RWPE2 (cell line): ENCODE data around the gene PIM1.

ENCODE experiments used
- ATAC-seq: fragments of 200-7000 bp; cut with Tn5 transposase; 3 replicates; pipeline ENCODE4 v1.9.1; 2021; ENCODE audit warnings: low read depth
- DNase-seq: peaks from one replicate; pipeline ENCODE4 v3.0.0-alpha.2; 2020; ENCODE audit warnings: low spot score
- H3K27ac ChIP-seq: fragments of 450-650 bp; 2 replicates; pipeline ENCODE4 v1.5.1; 2017; ENCODE audit warnings: mild to moderate bottlenecking; ENCODE audit not compliant: poor library complexity, severe bottlenecking
- H3K27me3 ChIP-seq: fragments of 250-450 bp; sonication (Bioruptor Pico); 2 replicates; pipeline ENCODE4 v1.5.1; 2021; ENCODE audit warnings: mild to moderate bottlenecking, moderate library complexity; ENCODE audit not compliant: insufficient read depth, poor library complexity, severe bottlenecking
- H3K36me3 ChIP-seq: fragments of 250-450 bp; sonication (Bioruptor Pico); 2 replicates; pipeline ENCODE4 v1.5.1; 2020; ENCODE audit warnings: low read depth, mild to moderate bottlenecking, moderate library complexity
- H3K4me1 ChIP-seq: fragments of 250-450 bp; sonication (Bioruptor Pico); 2 replicates; pipeline ENCODE4 v1.5.1; 2021; ENCODE audit warnings: mild to moderate bottlenecking, moderate library complexity; ENCODE audit not compliant: insufficient read depth, poor library complexity, severe bottlenecking
- H3K4me3 ChIP-seq: fragments of 250-450 bp; sonication (Bioruptor Pico); 2 replicates; pipeline ENCODE4 v1.5.1; 2021; ENCODE audit warnings: mild to moderate bottlenecking, moderate library complexity; ENCODE audit not compliant: severe bottlenecking
- H3K9me3 ChIP-seq: fragments of 250-450 bp; sonication (Bioruptor Pico); 2 replicates; pipeline ENCODE4 v1.5.1; 2021; ENCODE audit warnings: mild to moderate bottlenecking, moderate library complexity; ENCODE audit not compliant: severe bottlenecking
- TF ChIP-seq, protein P1 (sequence below): fragments of 450-650 bp; IDR thresholded peaks from one replicate; pipeline ENCODE4 v1.5.1; 2017; ENCODE audit warnings: mild to moderate bottlenecking, moderate library complexity; ENCODE audit not compliant: poor library complexity, severe bottlenecking

Gene PIM1

DNA sequence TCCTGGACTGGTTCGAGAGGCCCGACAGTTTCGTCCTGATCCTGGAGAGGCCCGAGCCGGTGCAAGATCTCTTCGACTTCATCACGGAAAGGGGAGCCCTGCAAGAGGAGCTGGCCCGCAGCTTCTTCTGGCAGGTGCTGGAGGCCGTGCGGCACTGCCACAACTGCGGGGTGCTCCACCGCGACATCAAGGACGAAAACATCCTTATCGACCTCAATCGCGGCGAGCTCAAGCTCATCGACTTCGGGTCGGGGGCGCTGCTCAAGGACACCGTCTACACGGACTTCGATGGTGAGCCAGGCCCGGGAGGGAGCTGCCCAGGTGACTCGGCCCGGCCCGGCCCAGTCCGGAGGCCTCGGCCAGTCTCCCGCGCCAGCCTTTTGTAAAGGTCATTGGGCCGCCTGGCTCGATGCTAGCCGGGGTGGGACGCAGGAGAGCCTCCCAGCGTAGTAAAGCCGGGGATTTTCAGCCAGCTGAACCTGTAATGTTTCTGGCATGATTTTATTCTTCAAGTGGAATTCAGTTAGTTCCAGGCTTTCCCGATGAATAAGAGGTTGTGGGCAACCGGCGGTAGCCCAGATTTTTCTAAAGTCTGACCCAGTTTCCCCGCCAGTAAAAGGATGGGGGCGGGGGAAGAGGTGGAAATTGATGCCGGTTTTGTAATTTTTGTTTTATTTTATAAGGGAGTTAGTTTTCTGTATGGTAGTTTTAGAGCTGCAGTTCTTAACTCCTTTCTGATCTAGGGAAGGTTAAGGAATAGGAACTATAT lies 1.4 kb downstream of the PIM1 start:
- H3K4me3 ChIP-seq: peak overlapping the region; percentile 79
- DNase-seq (peak; percentile 59), ATAC-seq (no peak)
- peaks cover 49% of the 10 kb centered on the region for H3K36me3 ChIP-seq
- H3K4me1 ChIP-seq: peaks cover 9% of the 10 kb centered on the region
- H3K9me3 ChIP-seq: no peaks in the 10 kb centered on the region
- no peaks in the 10 kb centered on the region for H3K27me3 ChIP-seq
- H3K27ac ChIP-seq: peak overlapping the region; percentile 80
- TF ChIP-seq, protein P1, sequence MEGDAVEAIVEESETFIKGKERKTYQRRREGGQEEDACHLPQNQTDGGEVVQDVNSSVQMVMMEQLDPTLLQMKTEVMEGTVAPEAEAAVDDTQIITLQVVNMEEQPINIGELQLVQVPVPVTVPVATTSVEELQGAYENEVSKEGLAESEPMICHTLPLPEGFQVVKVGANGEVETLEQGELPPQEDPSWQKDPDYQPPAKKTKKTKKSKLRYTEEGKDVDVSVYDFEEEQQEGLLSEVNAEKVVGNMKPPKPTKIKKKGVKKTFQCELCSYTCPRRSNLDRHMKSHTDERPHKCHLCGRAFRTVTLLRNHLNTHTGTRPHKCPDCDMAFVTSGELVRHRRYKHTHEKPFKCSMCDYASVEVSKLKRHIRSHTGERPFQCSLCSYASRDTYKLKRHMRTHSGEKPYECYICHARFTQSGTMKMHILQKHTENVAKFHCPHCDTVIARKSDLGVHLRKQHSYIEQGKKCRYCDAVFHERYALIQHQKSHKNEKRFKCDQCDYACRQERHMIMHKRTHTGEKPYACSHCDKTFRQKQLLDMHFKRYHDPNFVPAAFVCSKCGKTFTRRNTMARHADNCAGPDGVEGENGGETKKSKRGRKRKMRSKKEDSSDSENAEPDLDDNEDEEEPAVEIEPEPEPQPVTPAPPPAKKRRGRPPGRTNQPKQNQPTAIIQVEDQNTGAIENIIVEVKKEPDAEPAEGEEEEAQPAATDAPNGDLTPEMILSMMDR: no peak

GRCh38 chr6:37171970-37172812 lies 2.2 kb downstream of the PIM1 start:
- no peaks in the 10 kb centered on the region for H3K9me3 ChIP-seq
- peak; percentile 78 for DNase-seq
- peak; percentile 35 for ATAC-seq
- peak overlapping the region; percentile 80 for H3K27ac ChIP-seq
- H3K4me1 ChIP-seq: peaks cover 9% of the 10 kb centered on the region
- peak overlapping the region; percentile 79 for H3K4me3 ChIP-seq
- H3K27me3 ChIP-seq: no peaks in the 10 kb centered on the region
- TF ChIP-seq, protein P1: peak; percentile 94
- H3K36me3 ChIP-seq: peaks cover 49% of the 10 kb centered on the region

GRCh38 chr6:37172912-37173492 lies 3.0 kb downstream of the PIM1 start:
- Histone ChIP-seq H3K4me1 (peaks cover 9% of the 10 kb centered on the region), H3K36me3 (peaks cover 49% of the 10 kb centered on the region), H3K27ac (no peak overlapping the region), H3K4me3 (no peak overlapping the region), H3K27me3 (no peaks in the 10 kb centered on the region), H3K9me3 (no peaks in the 10 kb centered on the region)
- ATAC-seq (no peak), DNase-seq (no peak)
- TF ChIP-seq, protein P1: no peak

GRCh38 chr6:37173493-37174195 lies 3.7 kb downstream of the PIM1 start:
- no peak overlapping the region for H3K27ac ChIP-seq
- H3K27me3 ChIP-seq: no peaks in the 10 kb centered on the region
- no peak overlapping the region for H3K4me3 ChIP-seq
- DNase-seq (no peak), ATAC-seq (no peak)
- TF ChIP-seq, protein P1: no peak
- H3K36me3 ChIP-seq: peaks cover 49% of the 10 kb centered on the region
- no peaks in the 10 kb centered on the region for H3K9me3 ChIP-seq
- peaks cover 6% of the 10 kb centered on the region for H3K4me1 ChIP-seq
